Measurements from ENCODE around the gene TTC38. TPM values are rescaled to one million over a fixed set of nuclear protein-coding genes. Genes with fewer than 3 reads are reported as not detected.
A peak's percentile ranks its signal among the peaks of the same experiment; 100 is the strongest.

TTC38 gene
- 12.4 and 17.3 TPM in 2 replicates for polyA plus RNA-seq (2011; rRNA removed)
- 15.6 and 21.4 TPM in 2 replicates for polyA plus RNA-seq (2012; cell fraction: cytosol; rRNA removed)
- polyA plus RNA-seq (2012; cell fraction: nucleus; rRNA removed): 34.7 and 39.8 TPM in 2 replicates
- polyA plus RNA-seq (2017; fragmentation: RNase III; extraction: RNeasy Plus Mini Kit Qiagen cat#74134 plus additional on column Dnase treatment): 17.6 to 22.1 TPM (median 20.3 TPM) in 3 replicates
- polyA minus RNA-seq (2011; rRNA and poly(A)+ RNA removed): 11.4 TPM in 2 replicates

DNA sequence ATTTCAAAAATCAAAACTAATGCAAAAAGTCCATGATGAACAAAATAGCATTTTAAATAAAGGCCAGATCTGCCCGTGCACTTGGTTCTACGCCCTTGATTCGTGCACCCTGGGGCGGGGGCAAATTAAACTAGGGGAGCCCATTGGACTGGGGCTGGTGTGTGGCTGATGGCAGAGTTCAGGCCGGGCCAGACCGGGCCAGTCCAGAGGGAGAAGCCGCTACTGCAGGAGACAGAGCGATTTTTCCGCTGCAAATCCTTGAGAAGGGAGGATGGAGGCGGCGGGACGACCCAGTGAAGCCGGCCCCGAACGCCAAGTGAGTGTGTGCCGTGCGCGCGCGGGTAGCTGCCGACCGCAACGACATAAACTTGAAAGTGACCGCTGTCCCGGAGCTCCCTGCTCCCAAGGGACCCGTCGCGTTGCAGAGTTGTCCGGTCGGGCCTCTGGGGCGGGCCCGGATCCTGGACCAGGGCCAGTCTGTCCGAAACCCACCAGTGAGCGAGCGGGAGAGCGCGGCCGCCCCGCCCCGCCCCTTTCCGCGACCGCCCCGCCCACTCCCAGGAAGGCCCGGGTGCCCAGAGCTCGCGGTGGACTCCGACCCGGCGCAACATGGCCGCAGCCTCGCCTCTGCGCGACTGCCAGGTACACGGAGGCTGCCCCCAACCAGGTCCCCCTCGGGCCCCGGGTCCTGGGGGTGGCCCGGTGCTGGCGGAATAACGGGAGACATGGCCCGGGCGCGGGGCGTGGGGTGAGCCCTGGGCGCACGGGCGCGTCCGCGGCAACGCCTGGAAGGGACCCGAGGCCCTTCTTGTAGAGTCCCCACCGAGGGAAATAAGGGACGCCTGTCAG is at the start of gene TTC38:
Gene TTC38 (plus strand): TSS at position 578 of the 849 bp plus-strand sequence. CDS start 32 bp downstream, at position 610.
- TF ChIP-seq PHF8 (IDR thresholded peaks at IDR 0.05; ENCODE audit: borderline replicate concordance, low read depth) (peak; percentile 88), POLR2A (IDR thresholded peaks at IDR 0.05; ENCODE audit: low read length) (peak; percentile 53), RFX5 (IDR thresholded peaks at IDR 0.05) (no peak), KDM5A (IDR thresholded peaks at IDR 0.05) (peak; percentile 38; the same call in 1 of the 2 replicates), JUN (IDR thresholded peaks at IDR 0.05) (peak; percentile 15 to 52; a peak in 2 of 5 replicates)
- TF ChIP-seq, protein P1, sequence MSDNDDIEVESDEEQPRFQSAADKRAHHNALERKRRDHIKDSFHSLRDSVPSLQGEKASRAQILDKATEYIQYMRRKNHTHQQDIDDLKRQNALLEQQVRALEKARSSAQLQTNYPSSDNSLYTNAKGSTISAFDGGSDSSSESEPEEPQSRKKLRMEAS (IDR thresholded peaks at IDR 0.05): peak; percentile 35; the same call in 1 of the 2 replicates
- Histone ChIP-seq H3K4me2 (peak within 1 kb of the TSS; percentile 95), H3K4me1 (peaks cover 18% of the 10 kb centered on the region; the same call in 1 of the 3 replicates), H3K27ac (peak within 1 kb of the TSS; percentile 82 to 95), H3K4me3 (peak within 1 kb of the TSS; percentile 76), H3K9me3 (peaks cover 6% of the 10 kb centered on the region; the same call in 1 of the 3 replicates)
- FAIRE-seq (no peak), ATAC-seq (peak; percentile 98), DNase-seq (ENCODE audit: low read depth in 1 of 2, low spot score in 1 of 2) (peak; percentile 77 to 87)
- CTCF ChIA-PET: interaction anchor here (1.2 to 2.1 kb wide), 4 partner anchors 124 to 272 kb away, joined by 3 to 5 read pairs (median 4); no protein-coding TSS in a partner anchor
- 4% methylated on average over 8 of the region's 74 CpGs for WGBS (ENCODE audit: missing lambda C conversion rate)
- POLR2A ChIA-PET: interaction anchor here (0.6 to 1.2 kb wide), 6 partner anchors 8 to 183 kb away, joined by 3 to 6 read pairs (median 3); partner anchors contain the start of gene CDPF1

DNA sequence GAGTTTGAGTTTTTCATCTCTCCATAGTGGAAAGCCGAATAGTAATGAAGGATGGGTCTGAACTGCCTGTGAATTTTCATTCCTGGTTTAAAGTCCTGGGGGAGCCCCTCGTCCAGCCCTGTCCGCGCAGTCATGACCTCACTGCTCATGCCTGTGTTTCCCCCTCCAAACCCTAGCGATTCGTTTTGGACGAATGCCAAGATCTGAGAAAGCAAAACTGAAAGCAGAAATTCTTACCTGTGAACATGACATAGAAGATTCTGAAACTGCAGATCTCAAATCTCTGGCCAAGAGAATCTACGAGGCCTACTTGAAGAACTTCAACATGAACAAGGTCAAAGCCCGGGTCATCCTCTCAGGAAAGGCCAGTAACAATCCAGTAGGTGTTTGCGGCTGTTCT is 48.2 kb upstream of the TTC38 start:
- CTCF ChIA-PET: no interaction called here
- Histone ChIP-seq H3K9me3 (no peaks in the 10 kb centered on the region), H3K4me3 (no peak overlapping the region), H3K27ac (no peak overlapping the region), H3K4me2 (no peak overlapping the region), H3K4me1 (no peaks in the 10 kb centered on the region)
- no peak for DNase-seq (ENCODE audit: low read depth in 1 of 2, low spot score in 1 of 2)
- WGBS (ENCODE audit: missing lambda C conversion rate): 71% methylated on average over 10 of the region's 10 CpGs
- no peak for FAIRE-seq
- no peak for TF ChIP-seq ZFP36 (IDR thresholded peaks at IDR 0.05; ENCODE audit: borderline replicate concordance, partially characterized antibody)
- no peak for TF ChIP-seq FOSB (CRISPR knock-in tag; IDR thresholded peaks at IDR 0.05)
- no peak for TF ChIP-seq JUNB (IDR thresholded peaks at IDR 0.05)
- TF ChIP-seq, protein P2, sequence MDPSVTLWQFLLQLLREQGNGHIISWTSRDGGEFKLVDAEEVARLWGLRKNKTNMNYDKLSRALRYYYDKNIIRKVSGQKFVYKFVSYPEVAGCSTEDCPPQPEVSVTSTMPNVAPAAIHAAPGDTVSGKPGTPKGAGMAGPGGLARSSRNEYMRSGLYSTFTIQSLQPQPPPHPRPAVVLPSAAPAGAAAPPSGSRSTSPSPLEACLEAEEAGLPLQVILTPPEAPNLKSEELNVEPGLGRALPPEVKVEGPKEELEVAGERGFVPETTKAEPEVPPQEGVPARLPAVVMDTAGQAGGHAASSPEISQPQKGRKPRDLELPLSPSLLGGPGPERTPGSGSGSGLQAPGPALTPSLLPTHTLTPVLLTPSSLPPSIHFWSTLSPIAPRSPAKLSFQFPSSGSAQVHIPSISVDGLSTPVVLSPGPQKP (IDR thresholded peaks at IDR 0.05; ENCODE audit: low read depth, low read length): no peak
- TF ChIP-seq RAD21 (conservative IDR thresholded peaks at IDR 0.05 in 1 of 2, IDR thresholded peaks at IDR 0.05 in 1 of 2): no peak
- no peak for TF ChIP-seq KDM1A (IDR thresholded peaks at IDR 0.05; ENCODE audit: low read depth)
- TF ChIP-seq HDAC2 (IDR thresholded peaks at IDR 0.05): no peak
- TF ChIP-seq, protein P3, sequence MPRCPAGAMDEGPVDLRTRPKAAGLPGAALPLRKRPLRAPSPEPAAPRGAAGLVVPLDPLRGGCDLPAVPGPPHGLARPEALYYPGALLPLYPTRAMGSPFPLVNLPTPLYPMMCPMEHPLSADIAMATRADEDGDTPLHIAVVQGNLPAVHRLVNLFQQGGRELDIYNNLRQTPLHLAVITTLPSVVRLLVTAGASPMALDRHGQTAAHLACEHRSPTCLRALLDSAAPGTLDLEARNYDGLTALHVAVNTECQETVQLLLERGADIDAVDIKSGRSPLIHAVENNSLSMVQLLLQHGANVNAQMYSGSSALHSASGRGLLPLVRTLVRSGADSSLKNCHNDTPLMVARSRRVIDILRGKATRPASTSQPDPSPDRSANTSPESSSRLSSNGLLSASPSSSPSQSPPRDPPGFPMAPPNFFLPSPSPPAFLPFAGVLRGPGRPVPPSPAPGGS (IDR thresholded peaks at IDR 0.05): no peak
- no peak for TF ChIP-seq CBX2 (IDR thresholded peaks at IDR 0.05; ENCODE audit: borderline replicate concordance, low read depth)
- no peak for TF ChIP-seq HEYL (CRISPR knock-in tag; IDR thresholded peaks at IDR 0.05)
- TF ChIP-seq, protein P1 (IDR thresholded peaks at IDR 0.05): no peak
- TF ChIP-seq SMC3 (IDR thresholded peaks at IDR 0.05): no peak
- TF ChIP-seq RARB (CRISPR knock-in tag; IDR thresholded peaks at IDR 0.05): no peak
- no peak for TF ChIP-seq FOSL2 (IDR thresholded peaks at IDR 0.05)
- no peak for TF ChIP-seq FOSL2 (CRISPR knock-in tag; IDR thresholded peaks at IDR 0.05)
- TF ChIP-seq, protein P4, sequence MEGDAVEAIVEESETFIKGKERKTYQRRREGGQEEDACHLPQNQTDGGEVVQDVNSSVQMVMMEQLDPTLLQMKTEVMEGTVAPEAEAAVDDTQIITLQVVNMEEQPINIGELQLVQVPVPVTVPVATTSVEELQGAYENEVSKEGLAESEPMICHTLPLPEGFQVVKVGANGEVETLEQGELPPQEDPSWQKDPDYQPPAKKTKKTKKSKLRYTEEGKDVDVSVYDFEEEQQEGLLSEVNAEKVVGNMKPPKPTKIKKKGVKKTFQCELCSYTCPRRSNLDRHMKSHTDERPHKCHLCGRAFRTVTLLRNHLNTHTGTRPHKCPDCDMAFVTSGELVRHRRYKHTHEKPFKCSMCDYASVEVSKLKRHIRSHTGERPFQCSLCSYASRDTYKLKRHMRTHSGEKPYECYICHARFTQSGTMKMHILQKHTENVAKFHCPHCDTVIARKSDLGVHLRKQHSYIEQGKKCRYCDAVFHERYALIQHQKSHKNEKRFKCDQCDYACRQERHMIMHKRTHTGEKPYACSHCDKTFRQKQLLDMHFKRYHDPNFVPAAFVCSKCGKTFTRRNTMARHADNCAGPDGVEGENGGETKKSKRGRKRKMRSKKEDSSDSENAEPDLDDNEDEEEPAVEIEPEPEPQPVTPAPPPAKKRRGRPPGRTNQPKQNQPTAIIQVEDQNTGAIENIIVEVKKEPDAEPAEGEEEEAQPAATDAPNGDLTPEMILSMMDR (IDR thresholded peaks at IDR 0.05): no peak
- TF ChIP-seq JUN (IDR thresholded peaks at IDR 0.05): no peak
- ATAC-seq: no peak
- POLR2A ChIA-PET: no interaction called here
